ENCODE data around the gene MTRR.
"Not testable (repeated sequence)": the region's sequence is repeated elsewhere in the genome, so short reads cannot be mapped to it uniquely, and the experiment has no call there.

The MTRR gene

GRCh38 chr5:7897014-7897600 lies 28.2 kb downstream of the MTRR start:
- no peak for DNase-seq (ENCODE audit: low read depth in 2 of 2)

GRCh38 chr5:7902201-7902600 lies 33.3 kb downstream of the MTRR start:
- DNase-seq (ENCODE audit: low read depth in 2 of 2) = no peak

GRCh38 chr5:7902666-7903625 lies 34.0 kb downstream of the MTRR start:
- DNase-seq (ENCODE audit: low read depth in 2 of 2) = no peak

GRCh38 chr5:7904170-7904569 lies 35.2 kb downstream of the MTRR start:
- DNase-seq (ENCODE audit: low read depth in 2 of 2) = no peak

- DNase-seq (ENCODE audit: low read depth in 2 of 2) = no peak
These were observed 38.7 kb downstream of the MTRR start for GRCh38 chr5:7907612-7908011.

GRCh38 chr5:7908317-7908716 lies 39.4 kb downstream of the MTRR start:
- no peak for DNase-seq (ENCODE audit: low read depth in 2 of 2)

- DNase-seq (ENCODE audit: low read depth in 2 of 2) = no peak
These were observed 41.9 kb downstream of the MTRR start for GRCh38 chr5:7910738-7911428.

- DNase-seq (ENCODE audit: low read depth in 2 of 2) = not testable (repeated sequence)
These were observed 42.5 kb downstream of the MTRR start for GRCh38 chr5:7911429-7911771.

GRCh38 chr5:7916171-7916804 lies 47.3 kb downstream of the MTRR start:
- no peak for DNase-seq (ENCODE audit: low read depth in 2 of 2)

- DNase-seq (ENCODE audit: low read depth in 2 of 2) = no peak
These were observed 48.5 kb downstream of the MTRR start for GRCh38 chr5:7917130-7918123.

- no peak for DNase-seq (ENCODE audit: low read depth in 2 of 2)
These were observed 57.2 kb downstream of the MTRR start for GRCh38 chr5:7925961-7926695.

- no peak for DNase-seq (ENCODE audit: low read depth in 2 of 2)
These were observed 57.8 kb downstream of the MTRR start for GRCh38 chr5:7926720-7927119.

GRCh38 chr5:7927466-7928375 lies 58.8 kb downstream of the MTRR start:
- no peak for DNase-seq (ENCODE audit: low read depth in 2 of 2)

GRCh38 chr5:7930011-7930410 lies 61.1 kb downstream of the MTRR start:
- DNase-seq (ENCODE audit: low read depth in 2 of 2) = no peak

- DNase-seq (ENCODE audit: low read depth in 2 of 2) = no peak
These were observed 72.7 kb downstream of the MTRR start for GRCh38 chr5:7941692-7942091.

- DNase-seq (ENCODE audit: low read depth in 2 of 2) = no peak
These were observed 78.4 kb downstream of the MTRR start for GRCh38 chr5:7947301-7947700.

Measured in stimulated activated CD8-positive, alpha-beta memory T cell treated with anti-CD3 and anti-CD28 coated beads, Interleukin-7, amount 100 ng/mL, for 1 hour (primary cell).